ENCODE results near the gene MATR3. TPM values are rescaled to one million over a fixed set of nuclear protein-coding genes. Genes with fewer than 3 reads are reported as not detected.
"Not testable (repeated sequence)": the region's sequence is repeated elsewhere in the genome, so short reads cannot be mapped to it uniquely, and the experiment has no call there.

Gene MATR3
- total and polyA plus RNA-seq, 8 donors, result 171 to 638 (median 534) TPM

DNA sequence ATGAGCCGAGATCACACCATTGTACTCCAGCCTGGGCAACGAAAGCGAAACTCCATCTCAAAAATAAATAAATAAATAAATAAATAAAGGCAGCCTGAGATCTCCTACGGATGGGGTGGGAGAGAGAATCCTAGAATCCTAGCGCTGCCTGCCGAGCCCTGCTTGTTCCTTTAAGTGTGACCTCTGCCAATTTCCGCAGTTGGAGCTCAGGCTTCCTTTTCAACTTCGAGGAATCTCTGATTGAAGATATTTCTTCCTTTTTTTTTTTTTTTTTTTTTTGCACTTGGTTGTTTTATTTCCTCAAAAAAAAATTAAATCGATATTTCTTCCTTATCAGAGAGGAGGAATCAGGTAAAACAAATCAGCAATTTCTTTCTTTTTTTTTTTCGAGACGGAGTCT, 27.3 kb upstream of the MATR3 start:
- Histone ChIP-seq H3K36me3 (no peaks in the 10 kb centered on the region), H3K27me3 (no peaks in the 10 kb centered on the region), H3K4me3 (no peak overlapping the region), H3K4me1 (peaks cover 0 to 6% of the 10 kb centered on the region in 2 donors), H3K27ac (no peak overlapping the region), H3K9me3 (no peaks in the 10 kb centered on the region)
- ATAC-seq (no peak), DNase-seq (no peak)
- intact Hi-C loops (cut with DNase I), result no loop called here
- TF ChIP-seq, protein P1, sequence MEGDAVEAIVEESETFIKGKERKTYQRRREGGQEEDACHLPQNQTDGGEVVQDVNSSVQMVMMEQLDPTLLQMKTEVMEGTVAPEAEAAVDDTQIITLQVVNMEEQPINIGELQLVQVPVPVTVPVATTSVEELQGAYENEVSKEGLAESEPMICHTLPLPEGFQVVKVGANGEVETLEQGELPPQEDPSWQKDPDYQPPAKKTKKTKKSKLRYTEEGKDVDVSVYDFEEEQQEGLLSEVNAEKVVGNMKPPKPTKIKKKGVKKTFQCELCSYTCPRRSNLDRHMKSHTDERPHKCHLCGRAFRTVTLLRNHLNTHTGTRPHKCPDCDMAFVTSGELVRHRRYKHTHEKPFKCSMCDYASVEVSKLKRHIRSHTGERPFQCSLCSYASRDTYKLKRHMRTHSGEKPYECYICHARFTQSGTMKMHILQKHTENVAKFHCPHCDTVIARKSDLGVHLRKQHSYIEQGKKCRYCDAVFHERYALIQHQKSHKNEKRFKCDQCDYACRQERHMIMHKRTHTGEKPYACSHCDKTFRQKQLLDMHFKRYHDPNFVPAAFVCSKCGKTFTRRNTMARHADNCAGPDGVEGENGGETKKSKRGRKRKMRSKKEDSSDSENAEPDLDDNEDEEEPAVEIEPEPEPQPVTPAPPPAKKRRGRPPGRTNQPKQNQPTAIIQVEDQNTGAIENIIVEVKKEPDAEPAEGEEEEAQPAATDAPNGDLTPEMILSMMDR (IDR thresholded peaks at IDR 0.05), result no peak

DNA sequence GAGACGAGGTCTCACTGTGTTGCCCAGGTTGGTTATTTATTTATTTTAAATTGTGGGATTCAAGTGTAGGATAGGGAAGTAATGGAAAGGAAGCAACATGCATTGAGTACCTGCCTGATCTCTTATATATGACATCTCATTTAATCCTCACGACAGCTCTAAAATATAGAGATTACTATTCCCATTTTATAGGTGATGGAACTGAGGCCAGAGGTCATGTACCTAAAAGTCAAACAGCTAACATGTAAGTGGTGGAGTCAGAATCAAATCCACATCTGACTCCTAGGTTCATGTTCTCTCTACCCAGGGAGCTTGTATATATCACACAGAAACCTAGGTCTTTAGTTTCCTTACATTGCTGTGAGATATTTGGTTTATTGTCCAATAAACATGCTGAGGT, 26.1 kb upstream of the MATR3 start:
- Histone ChIP-seq H3K9me3 (no peaks in the 10 kb centered on the region), H3K27ac (no peak overlapping the region)
- intact Hi-C loops (cut with DNase I), result no loop called here

DNA sequence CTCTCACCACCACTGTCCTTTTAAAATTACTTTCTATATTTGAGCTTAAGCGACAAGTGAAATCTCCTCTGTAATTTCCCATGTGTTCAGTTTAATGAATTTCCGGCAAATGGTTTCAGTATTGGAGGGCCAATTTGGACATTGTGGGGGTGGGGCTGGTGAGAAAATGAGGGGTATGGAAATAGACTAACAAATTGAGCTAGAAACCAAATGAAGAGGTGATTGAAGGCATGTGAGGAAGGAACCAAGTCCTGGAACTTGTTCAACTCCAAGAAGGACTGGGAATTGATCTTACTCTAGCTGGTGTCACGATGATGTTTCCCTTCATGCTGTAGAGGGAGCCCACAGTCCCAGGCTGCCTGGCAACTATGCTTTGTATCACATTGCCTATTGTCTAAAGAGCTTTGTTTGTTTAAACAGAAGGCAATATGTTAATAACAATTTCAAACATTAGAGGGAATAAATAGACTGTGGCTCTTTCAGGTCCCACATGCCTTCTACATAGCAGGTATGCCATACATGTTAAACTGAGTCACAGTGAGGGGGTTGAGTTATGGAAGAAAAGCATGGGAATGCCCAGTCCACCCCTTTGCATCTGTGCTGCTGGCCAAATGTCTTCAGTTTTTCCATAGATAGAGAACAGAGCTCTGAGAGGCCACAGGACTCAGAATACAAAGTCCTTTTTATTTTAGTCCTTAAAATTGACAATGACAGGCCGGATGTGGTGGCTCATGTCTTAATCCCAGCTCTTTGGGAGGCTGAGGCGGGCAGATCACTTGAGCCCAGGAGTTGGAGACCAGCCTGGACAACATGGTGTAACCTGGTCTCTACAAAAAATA, 25.0 kb upstream of the MATR3 start:
- intact Hi-C loops (cut with DNase I), result no loop called here
- TF ChIP-seq, protein P1 (IDR thresholded peaks at IDR 0.05), result no peak
- ATAC-seq (no peak), DNase-seq (no peak)
- Histone ChIP-seq H3K36me3 (no peaks in the 10 kb centered on the region), H3K9me3 (no peaks in the 10 kb centered on the region), H3K4me3 (no peak overlapping the region), H3K27me3 (no peaks in the 10 kb centered on the region), H3K27ac (peak overlapping the region in 1 of 2 donors; percentile 51), H3K4me1 (peaks cover 7 to 21% of the 10 kb centered on the region in 2 donors)

More for the DNA sequence above, 26.1 kb upstream of the MATR3 start:
- Histone ChIP-seq H3K36me3 (no peaks in the 10 kb centered on the region), H3K4me3 (no peak overlapping the region), H3K27me3 (no peaks in the 10 kb centered on the region), H3K4me1 (peaks cover 0 to 10% of the 10 kb centered on the region in 2 donors)
- ATAC-seq (no peak), DNase-seq (no peak)
- TF ChIP-seq, protein P1 (IDR thresholded peaks at IDR 0.05), result no peak

DNA sequence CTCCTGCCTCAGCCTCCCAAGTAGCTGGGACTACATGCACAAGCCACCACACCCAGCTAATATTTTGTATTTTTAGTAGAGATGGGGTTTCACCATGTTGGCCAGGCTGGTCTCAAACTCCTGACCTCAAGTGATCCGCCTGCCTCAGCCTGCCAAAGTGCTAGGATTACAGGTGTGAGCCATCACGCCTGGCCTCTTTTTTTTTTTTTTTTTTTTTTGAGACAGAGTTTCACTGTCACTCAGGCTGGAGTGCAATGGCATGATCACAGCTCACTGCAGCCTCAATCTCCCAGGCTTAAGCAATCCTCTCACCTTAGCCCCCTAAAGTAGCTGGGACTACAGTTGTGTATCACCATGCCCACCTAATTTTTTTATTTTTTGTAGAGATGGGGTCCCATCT, 22.8 kb upstream of the MATR3 start:
- H3K4me3 ChIP-seq; H3K36me3 ChIP-seq; DNase-seq; H3K27me3 ChIP-seq; H3K9me3 ChIP-seq; intact Hi-C loops (cut with DNase I); H3K27ac ChIP-seq; ATAC-seq: not testable (repeated sequence)
- peaks cover 14 to 40% of the 10 kb centered on the region in 2 donors for H3K4me1 ChIP-seq

DNA sequence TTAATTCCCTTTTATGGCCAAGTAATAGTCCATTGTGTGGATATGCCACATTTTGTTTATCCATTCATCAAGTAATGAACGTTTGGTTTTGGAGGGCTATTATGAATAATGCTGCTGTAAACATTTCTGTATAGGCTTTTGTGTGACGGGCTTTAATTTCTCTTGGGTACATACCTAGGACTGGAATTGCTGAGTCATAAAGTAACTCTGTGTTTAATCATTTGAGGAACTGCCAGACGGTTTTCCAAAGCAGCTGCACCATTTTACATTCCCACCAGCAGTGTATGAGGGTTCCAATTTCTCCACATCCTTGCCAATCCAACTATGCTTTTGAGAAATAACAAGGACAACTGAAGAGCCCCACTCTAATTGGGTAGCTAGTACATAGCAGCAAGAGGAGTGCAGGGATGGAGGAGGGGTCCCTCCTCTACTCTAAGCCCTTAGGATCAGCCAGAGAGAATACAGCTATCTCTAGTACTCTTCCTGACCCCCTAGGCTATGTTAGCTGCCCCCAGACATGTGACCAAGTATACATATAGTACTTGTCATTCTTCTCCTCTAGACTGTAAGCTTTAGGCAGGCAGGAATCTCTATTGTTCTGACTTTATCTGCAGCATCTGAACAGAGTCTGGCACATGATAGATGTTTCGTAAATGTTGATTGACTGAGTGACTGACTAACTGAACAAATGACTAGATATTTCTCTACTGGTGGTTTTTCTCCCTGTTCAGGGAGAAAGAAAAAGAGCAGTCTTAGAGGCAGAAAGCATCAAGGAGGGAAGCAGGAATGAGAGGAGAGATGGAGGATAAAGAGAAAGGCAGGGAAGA, 22.1 kb upstream of the MATR3 start:
- no peaks in the 10 kb centered on the region for H3K27me3 ChIP-seq
- TF ChIP-seq, protein P1 (IDR thresholded peaks at IDR 0.05), result no peak
- DNase-seq (no peak), ATAC-seq (no peak)
- H3K9me3 ChIP-seq, result no peaks in the 10 kb centered on the region
- H3K27ac ChIP-seq, result no peak overlapping the region
- H3K36me3 ChIP-seq, result peaks cover 0 to 3% of the 10 kb centered on the region in 2 donors
- no peak overlapping the region for H3K4me3 ChIP-seq
- peaks cover 17 to 46% of the 10 kb centered on the region in 2 donors for H3K4me1 ChIP-seq
- intact Hi-C loops (cut with DNase I), result no loop called here
